Keratinocyte (primary cell): Measurements from ENCODE around the gene POU3F2.

Experiments
- EZH2 ChIP-seq: IDR thresholded peaks from one replicate; pipeline ENCODE4 v1.6.1; 2012; ENCODE audit warnings: inconsistent platforms, mild to moderate bottlenecking, low read length, moderate library complexity
- TF ChIP-seq, protein P1 (sequence below), 3 experiments: IDR thresholded peaks in 1 of 3; conservative IDR thresholded peaks in 1 of 3; optimal IDR thresholded peaks in 1 of 3; 2 replicates in 2 of 3; 3 replicates in 1 of 3; pipeline versions ENCODE3 to v1.5.1; 2011; ENCODE audit warnings: low read length in 3 of 3, mild to moderate bottlenecking in 3 of 3, moderate library complexity in 2 of 3, control low read depth in 1 of 3, inconsistent platforms in 1 of 3; ENCODE audit not compliant: insufficient read depth in 2 of 3; ENCODE audit errors: extremely low read depth in 1 of 3

DNA sequence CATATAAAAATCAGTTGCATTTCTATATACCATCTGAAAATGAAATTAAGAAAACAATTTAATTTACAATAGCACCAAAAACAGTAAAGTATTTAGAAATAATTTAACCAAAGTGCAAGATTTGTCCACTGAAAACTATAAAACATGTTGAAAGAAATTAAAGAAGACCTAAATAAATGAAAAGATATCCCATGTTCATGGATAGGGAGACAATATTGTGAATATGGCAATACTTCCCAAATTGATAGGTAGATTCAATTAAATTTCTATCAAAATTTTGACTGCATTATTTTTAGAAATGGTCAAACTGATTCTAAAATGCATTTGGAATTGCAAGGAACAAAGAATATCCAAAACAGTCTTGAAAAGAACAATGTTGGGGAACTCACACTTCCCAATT lies 17.6 kb upstream of the POU3F2 start:
- TF ChIP-seq, protein P1, sequence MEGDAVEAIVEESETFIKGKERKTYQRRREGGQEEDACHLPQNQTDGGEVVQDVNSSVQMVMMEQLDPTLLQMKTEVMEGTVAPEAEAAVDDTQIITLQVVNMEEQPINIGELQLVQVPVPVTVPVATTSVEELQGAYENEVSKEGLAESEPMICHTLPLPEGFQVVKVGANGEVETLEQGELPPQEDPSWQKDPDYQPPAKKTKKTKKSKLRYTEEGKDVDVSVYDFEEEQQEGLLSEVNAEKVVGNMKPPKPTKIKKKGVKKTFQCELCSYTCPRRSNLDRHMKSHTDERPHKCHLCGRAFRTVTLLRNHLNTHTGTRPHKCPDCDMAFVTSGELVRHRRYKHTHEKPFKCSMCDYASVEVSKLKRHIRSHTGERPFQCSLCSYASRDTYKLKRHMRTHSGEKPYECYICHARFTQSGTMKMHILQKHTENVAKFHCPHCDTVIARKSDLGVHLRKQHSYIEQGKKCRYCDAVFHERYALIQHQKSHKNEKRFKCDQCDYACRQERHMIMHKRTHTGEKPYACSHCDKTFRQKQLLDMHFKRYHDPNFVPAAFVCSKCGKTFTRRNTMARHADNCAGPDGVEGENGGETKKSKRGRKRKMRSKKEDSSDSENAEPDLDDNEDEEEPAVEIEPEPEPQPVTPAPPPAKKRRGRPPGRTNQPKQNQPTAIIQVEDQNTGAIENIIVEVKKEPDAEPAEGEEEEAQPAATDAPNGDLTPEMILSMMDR (optimal IDR thresholded peaks at IDR 0.05 in 1 of 3, IDR thresholded peaks at IDR 0.05 in 1 of 3, conservative IDR thresholded peaks at IDR 0.05 in 1 of 3; ENCODE audit: extremely low read depth in 1 of 3, insufficient read depth in 2 of 3, low read length in 3 of 3) = no peak
- TF ChIP-seq EZH2 = no peak
